Rectal smooth muscle tissue (tissue), 1 donor: ENCODE measurements around the gene ZNG1B.
"Not testable (repeated sequence)": the region's sequence is repeated elsewhere in the genome, so short reads cannot be mapped to it uniquely, and the experiment has no call there.

Experiments used
- H3K27ac ChIP-seq: one replicate; pipeline ENCODE4 v1.7.0; 2013; ENCODE audit warnings: low read depth, low read length, inconsistent platforms
- H3K27me3 ChIP-seq: one replicate; pipeline ENCODE4 v1.7.0; 2013; ENCODE audit warnings: low read length; ENCODE audit not compliant: control insufficient read depth, insufficient read depth
- H3K36me3 ChIP-seq: one replicate; pipeline ENCODE4 v1.7.0; 2013; ENCODE audit warnings: low read length; ENCODE audit not compliant: control insufficient read depth, insufficient read depth
- H3K4me1 ChIP-seq: one replicate; pipeline ENCODE4 v1.7.0; 2013; ENCODE audit warnings: low read length; ENCODE audit not compliant: control insufficient read depth, insufficient read depth
- H3K4me3 ChIP-seq: one replicate; pipeline ENCODE4 v1.7.0; 2013; ENCODE audit warnings: low read length
- H3K9ac ChIP-seq: one replicate; pipeline ENCODE4 v1.7.0; 2013; ENCODE audit warnings: low read length

ZNG1B gene

DNA sequence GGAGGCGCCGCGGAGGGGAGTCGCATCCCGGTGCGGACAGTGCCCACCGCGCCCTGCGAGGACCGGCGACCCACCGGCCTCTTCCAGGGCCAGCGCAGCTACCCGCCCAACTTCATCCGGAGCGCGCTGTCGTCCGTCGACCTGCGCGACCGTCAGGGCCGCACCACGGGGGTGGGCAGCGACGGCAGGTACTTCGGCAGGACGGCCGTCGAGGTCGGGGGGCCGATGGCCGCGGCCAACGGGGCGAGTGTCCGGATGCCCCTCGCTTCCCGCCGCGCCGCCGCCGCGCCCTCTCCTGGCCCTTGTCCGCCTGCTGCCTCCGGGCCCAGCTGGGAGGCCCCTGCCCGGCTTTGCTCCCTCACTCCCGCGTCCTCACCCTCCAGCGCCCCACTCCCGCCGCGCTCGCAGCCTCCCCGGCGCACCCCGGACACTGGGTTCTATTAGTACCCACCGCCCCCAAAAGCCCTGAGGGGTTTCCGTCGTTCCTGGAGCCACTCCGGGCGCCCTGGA lies 104.5 kb downstream of the ZNG1B start:
- peak overlapping the region; percentile 66 for H3K4me3 ChIP-seq
- H3K36me3 ChIP-seq, H3K4me1 ChIP-seq, H3K9ac ChIP-seq, H3K27me3 ChIP-seq: not testable (repeated sequence)
- H3K27ac ChIP-seq = peak overlapping the region; percentile 87

DNA sequence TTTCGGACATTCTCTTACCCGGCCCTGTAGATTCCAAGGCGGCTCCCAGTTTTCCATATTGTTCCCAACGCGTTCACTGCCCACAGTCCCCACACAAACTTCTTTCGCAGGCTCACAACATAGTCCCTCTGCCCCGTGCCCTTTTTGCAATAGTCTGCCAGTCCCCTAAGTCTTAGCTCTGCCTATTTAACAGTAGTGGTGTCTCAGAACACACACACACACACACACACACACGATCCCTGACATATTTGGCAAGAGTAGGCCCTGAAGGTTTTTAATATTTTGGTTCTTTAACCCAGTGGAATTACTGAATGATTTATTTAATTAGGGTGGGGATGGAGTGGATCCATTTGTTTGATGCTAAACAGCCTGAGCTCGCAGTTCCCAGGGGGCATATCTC lies 105.0 kb downstream of the ZNG1B start:
- H3K4me3 ChIP-seq, H3K27me3 ChIP-seq, H3K4me1 ChIP-seq, H3K9ac ChIP-seq, H3K36me3 ChIP-seq, H3K27ac ChIP-seq: not testable (repeated sequence)
